ENCODE data around the gene CERS1. TPM values are rescaled to one million over a fixed set of nuclear protein-coding genes. Genes with fewer than 3 reads are reported as not detected.

CERS1 gene
- total RNA-seq, 1 experiment from 2014 or later = 0.96 TPM

- RAD21 ChIA-PET (ENCODE audit: low non-redundant PET in 1 of 2, low total read pairs in 2 of 2, uncharacterized antibody in 2 of 2, unreplicated experiment in 2 of 2) = interaction anchor here in 1 of 2 experiments (0.6 kb wide), 1 partner anchor 34 kb away, joined by 3 read pairs; no protein-coding TSS in a partner anchor
- H3K36me3 ChIP-seq (ENCODE audit: control insufficient read depth in 1 of 2, insufficient read depth in 2 of 2, low read length in 2 of 2) = peaks cover 9 to 27% of the 10 kb centered on the region in 2 experiments
Measured at GRCh38 chr19:18830488-18830887, 65.5 kb downstream of the CERS1 start.

GRCh38 chr19:18828786-18829185 lies 67.2 kb downstream of the CERS1 start:
- H4K20me1 ChIP-seq (ENCODE audit: insufficient read depth) = peaks cover 9% of the 10 kb centered on the region; the same call in 1 of the 2 replicates
- H3K9ac ChIP-seq (ENCODE audit: low read length) = no peak overlapping the region
- no peaks in the 10 kb centered on the region for H3K9me2 ChIP-seq (ENCODE audit: insufficient read depth)
- CTCF ChIA-PET = interaction anchor here (0.6 kb wide), 1 partner anchor 18 kb away, joined by 3 read pairs; no protein-coding TSS in a partner anchor
- no peak for DNase-seq (ENCODE audit: low read depth, low spot score)
- H2AFZ ChIP-seq (ENCODE audit: low read depth, low read length, poor library complexity, severe bottlenecking) = no peak overlapping the region
- POLR2A ChIA-PET = no interaction called here
- peaks cover 20% of the 10 kb centered on the region for H3K79me2 ChIP-seq (ENCODE audit: insufficient read depth, low read length)
- H3K36me3 ChIP-seq (ENCODE audit: control insufficient read depth in 1 of 2, insufficient read depth in 2 of 2, low read length in 2 of 2) = peaks cover 2 to 11% of the 10 kb centered on the region in 2 experiments; a peak in 2 of 4 replicates
- peaks cover 0 to 6% of the 10 kb centered on the region in 2 experiments; a peak in 1 of 4 replicates for H3K9me3 ChIP-seq (ENCODE audit: control insufficient read depth in 1 of 2, insufficient read depth in 1 of 2, low read depth in 1 of 2, low read length in 2 of 2)
- RAD21 ChIA-PET (ENCODE audit: low non-redundant PET in 1 of 2, low total read pairs in 2 of 2, uncharacterized antibody in 2 of 2, unreplicated experiment in 2 of 2) = no interaction called here
- no peak for TF ChIP-seq EGR1 (IDR thresholded peaks at IDR 0.05; ENCODE audit: low read depth)
- no peak for TF ChIP-seq YY1 (IDR thresholded peaks at IDR 0.05; ENCODE audit: extremely low read depth, insufficient replicate concordance, low read depth, low read length)
- no peaks in the 10 kb centered on the region for H3K27me3 ChIP-seq (ENCODE audit: insufficient read depth, low read length)
- no TSS peak for BruUV-seq (replicated peaks)
- no peak overlapping the region for H3K4me2 ChIP-seq (ENCODE audit: low read length)
- intact Hi-C loops (cut with micrococcal nuclease) = no loop called here
- ATAC-seq = no peak
- no peak overlapping the region for H3K27ac ChIP-seq (ENCODE audit: low read depth, low read length)
- peaks cover 4 to 14% of the 10 kb centered on the region in 2 experiments for H3K4me1 ChIP-seq (ENCODE audit: control insufficient read depth in 1 of 2, insufficient read depth in 2 of 2, low read length in 2 of 2)
- no peak overlapping the region for H3K4me3 ChIP-seq (replicated peaks in 1 of 2; ENCODE audit: low read depth in 1 of 2, low read length in 2 of 2)

More at GRCh38 chr19:18830488-18830887, 65.5 kb downstream of the CERS1 start:
- ATAC-seq = no peak
- H3K9ac ChIP-seq (ENCODE audit: low read length) = no peak overlapping the region
- peaks cover 0 to 6% of the 10 kb centered on the region in 2 experiments; a peak in 1 of 4 replicates for H3K9me3 ChIP-seq (ENCODE audit: control insufficient read depth in 1 of 2, insufficient read depth in 1 of 2, low read depth in 1 of 2, low read length in 2 of 2)
- no peaks in the 10 kb centered on the region for H3K9me2 ChIP-seq (ENCODE audit: insufficient read depth)
- no peak for TF ChIP-seq ELF1 (IDR thresholded peaks at IDR 0.05; ENCODE audit: borderline replicate concordance, low read depth)
- TF ChIP-seq TCF7L2 (IDR thresholded peaks at IDR 0.05; ENCODE audit: borderline replicate concordance, extremely low read depth, insufficient read depth, insufficient read length) = no peak
- no peak for TF ChIP-seq MAX (IDR thresholded peaks at IDR 0.05)
- TF ChIP-seq EZH2phosphoT487 (IDR thresholded peaks at IDR 0.05; ENCODE audit: borderline replicate concordance) = no peak
- TF ChIP-seq YY1 (IDR thresholded peaks at IDR 0.05; ENCODE audit: extremely low read depth, insufficient replicate concordance, low read depth, low read length) = no peak
- H3K27me3 ChIP-seq (ENCODE audit: insufficient read depth, low read length) = no peaks in the 10 kb centered on the region
- intact Hi-C loops (cut with micrococcal nuclease) = no loop called here
- BruUV-seq (replicated peaks) = no TSS peak
- H3K27ac ChIP-seq (ENCODE audit: low read depth, low read length) = no peak overlapping the region
- H3K4me3 ChIP-seq (replicated peaks in 1 of 2; ENCODE audit: low read depth in 1 of 2, low read length in 2 of 2) = no peak overlapping the region
- ChIA-PET POLR2A (no interaction called here), CTCF (no interaction called here)
- no peak for DNase-seq (ENCODE audit: low read depth, low spot score)
- H4K20me1 ChIP-seq (ENCODE audit: insufficient read depth) = peaks cover 17% of the 10 kb centered on the region; the same call in 1 of the 2 replicates
- H3K4me2 ChIP-seq (ENCODE audit: low read length) = no peak overlapping the region
- peaks cover 37% of the 10 kb centered on the region for H3K79me2 ChIP-seq (ENCODE audit: insufficient read depth, low read length)
- H2AFZ ChIP-seq (ENCODE audit: low read depth, low read length, poor library complexity, severe bottlenecking) = no peak overlapping the region
- peaks cover 6 to 15% of the 10 kb centered on the region in 2 experiments for H3K4me1 ChIP-seq (ENCODE audit: control insufficient read depth in 1 of 2, insufficient read depth in 2 of 2, low read length in 2 of 2)

Other genes starting within 250 kb of the CERS1 start
- 14.9 TPM for gene CRTC1, start 212.5 kb downstream of the CERS1 start, total RNA-seq (2021; ENCODE audit: unreplicated experiment)
- gene COMP, start 104.9 kb downstream of the CERS1 start, total RNA-seq (2021; ENCODE audit: unreplicated experiment) = not detected
- gene UPF1, start 64.2 kb downstream of the CERS1 start, total RNA-seq (2021; ENCODE audit: unreplicated experiment) = 78.5 TPM
- gene COPE, start 23.2 kb upstream of the CERS1 start, total RNA-seq (2021; ENCODE audit: unreplicated experiment) = 263 TPM
- gene DDX49, start 23.6 kb upstream of the CERS1 start, total RNA-seq (2021; ENCODE audit: unreplicated experiment) = 51.9 TPM
- 45.2 TPM for gene HOMER3, start 45.1 kb upstream of the CERS1 start, total RNA-seq (2021; ENCODE audit: unreplicated experiment)
- 82.4 TPM for gene SUGP2, start 137.4 kb upstream of the CERS1 start, total RNA-seq (2021; ENCODE audit: unreplicated experiment)
- 34.7 TPM for gene ARMC6, start 137.4 kb upstream of the CERS1 start, total RNA-seq (2021; ENCODE audit: unreplicated experiment)
- gene SLC25A42, start 167.8 kb upstream of the CERS1 start, total RNA-seq (2021; ENCODE audit: unreplicated experiment) = 10.2 TPM
- 76.0 TPM for gene TMEM161A, start 242.3 kb upstream of the CERS1 start, total RNA-seq (2021; ENCODE audit: unreplicated experiment)

Data from HCT116 (cell line).